ENCODE measurements around the gene CARS2.

CARS2 gene

GRCh38 chr13:110645750-110646149 is 60.2 kb downstream of the CARS2 start:
- in situ Hi-C loops (cut with HindIII; ENCODE audit: low pct_ligation_motif_present, low sequenced_read_pairs), result no loop called here
- peaks cover 16% of the 10 kb centered on the region for H3K36me3 ChIP-seq (replicated peaks)

GRCh38 chr13:110644892-110645521 is 60.9 kb downstream of the CARS2 start:
- Histone ChIP-seq H3K27ac (no peak overlapping the region), H3K4me3 (ENCODE audit: low read depth, low read length) (no peak overlapping the region), H3K27me3 (replicated peaks) (no peaks in the 10 kb centered on the region), H3K36me3 (replicated peaks) (peaks cover 17% of the 10 kb centered on the region)
- peak; percentile 48 for DNase-seq
- in situ Hi-C loops (cut with HindIII; ENCODE audit: low pct_ligation_motif_present, low sequenced_read_pairs), result no loop called here
- peak; percentile 51 for TF ChIP-seq CTCF (IDR thresholded peaks at IDR 0.05; ENCODE audit: low read depth, low read length, missing control alignments)

More at GRCh38 chr13:110645750-110646149, 60.2 kb downstream of the CARS2 start:
- no peak overlapping the region for H3K27ac ChIP-seq
- no peak for DNase-seq
- no peak for TF ChIP-seq CTCF (IDR thresholded peaks at IDR 0.05; ENCODE audit: low read depth, low read length, missing control alignments)
- H3K4me3 ChIP-seq (ENCODE audit: low read depth, low read length), result no peak overlapping the region
- H3K27me3 ChIP-seq (replicated peaks), result no peaks in the 10 kb centered on the region

- H3K4me3 ChIP-seq (ENCODE audit: low read depth, low read length), result no peak overlapping the region
- in situ Hi-C loops (cut with HindIII; ENCODE audit: low pct_ligation_motif_present, low sequenced_read_pairs), result no loop called here
- no peak for TF ChIP-seq CTCF (IDR thresholded peaks at IDR 0.05; ENCODE audit: low read depth, low read length, missing control alignments)
- peaks cover 20% of the 10 kb centered on the region for H3K36me3 ChIP-seq (replicated peaks)
- H3K27ac ChIP-seq, result no peak overlapping the region
- DNase-seq, result no peak
- no peaks in the 10 kb centered on the region for H3K27me3 ChIP-seq (replicated peaks)
Measured at GRCh38 chr13:110643768-110644421, 62.0 kb downstream of the CARS2 start.

- Histone ChIP-seq H3K36me3 (replicated peaks) (peaks cover 23% of the 10 kb centered on the region), H3K27me3 (replicated peaks) (no peaks in the 10 kb centered on the region), H3K4me3 (ENCODE audit: low read depth, low read length) (no peak overlapping the region), H3K27ac (no peak overlapping the region)
- in situ Hi-C loops (cut with HindIII; ENCODE audit: low pct_ligation_motif_present, low sequenced_read_pairs), result no loop called here
- TF ChIP-seq CTCF (IDR thresholded peaks at IDR 0.05; ENCODE audit: low read depth, low read length, missing control alignments), result no peak
- DNase-seq, result no peak
Measured at GRCh38 chr13:110643324-110643723, 62.6 kb downstream of the CARS2 start.

GRCh38 chr13:110642291-110642981 is 63.5 kb downstream of the CARS2 start:
- Histone ChIP-seq H3K27me3 (replicated peaks) (no peaks in the 10 kb centered on the region), H3K36me3 (replicated peaks) (peaks cover 29% of the 10 kb centered on the region), H3K27ac (no peak overlapping the region), H3K4me3 (ENCODE audit: low read depth, low read length) (no peak overlapping the region)
- DNase-seq, result no peak
- in situ Hi-C loops (cut with HindIII; ENCODE audit: low pct_ligation_motif_present, low sequenced_read_pairs), result no loop called here
- TF ChIP-seq CTCF (IDR thresholded peaks at IDR 0.05; ENCODE audit: low read depth, low read length, missing control alignments), result no peak
